ENCODE measurements around the gene BCL11B. TPM values are rescaled to one million over a fixed set of nuclear protein-coding genes. Genes with fewer than 3 reads are reported as not detected.

BCL11B gene
- total RNA-seq, 4 donors from 2014 or later = 0.21 to 0.78 (median 0.26) TPM

GRCh38 chr14:99176156-99176945, 95.6 kb downstream of the BCL11B start:
- H3K9me3 ChIP-seq = peaks cover 0 to 12% (median 0%) of the 10 kb centered on the region in 4 donors
- H3K27me3 ChIP-seq = no peaks in the 10 kb centered on the region
- H3K4me3 ChIP-seq = no peak overlapping the region
- no peaks in the 10 kb centered on the region for H3K36me3 ChIP-seq
- peaks cover 0 to 12% (median 0%) of the 10 kb centered on the region in 4 donors for H3K4me1 ChIP-seq
- no peak overlapping the region for H3K27ac ChIP-seq
- TF ChIP-seq EP300 (IDR thresholded peaks at IDR 0.05) = no peak
- TF ChIP-seq CTCF (IDR thresholded peaks at IDR 0.05) = no peak
- no peak for TF ChIP-seq POLR2A (IDR thresholded peaks at IDR 0.05)
- no peak for DNase-seq (ENCODE audit: low spot score in 2 of 2)
- WGBS, 2 donors = 92 to 93% methylated on average over 33 of the region's 33 CpGs

- no peak overlapping the region for H3K27ac ChIP-seq
- no peak overlapping the region for H3K4me3 ChIP-seq
- H3K27me3 ChIP-seq = no peaks in the 10 kb centered on the region
- TF ChIP-seq EP300 (IDR thresholded peaks at IDR 0.05) = no peak
- no peak for TF ChIP-seq CTCF (IDR thresholded peaks at IDR 0.05)
- no peak for TF ChIP-seq POLR2A (IDR thresholded peaks at IDR 0.05)
- peaks cover 0 to 12% (median 0%) of the 10 kb centered on the region in 4 donors for H3K4me1 ChIP-seq
- peaks cover 0 to 12% (median 0%) of the 10 kb centered on the region in 4 donors for H3K9me3 ChIP-seq
- 97% methylated on average over 93 to 95 of the region's 95 CpGs for WGBS, 2 donors
- H3K36me3 ChIP-seq = no peaks in the 10 kb centered on the region
- no peak for DNase-seq (ENCODE audit: low spot score in 2 of 2)
Measured at GRCh38 chr14:99175331-99176155, 96.5 kb downstream of the BCL11B start.

DNA sequence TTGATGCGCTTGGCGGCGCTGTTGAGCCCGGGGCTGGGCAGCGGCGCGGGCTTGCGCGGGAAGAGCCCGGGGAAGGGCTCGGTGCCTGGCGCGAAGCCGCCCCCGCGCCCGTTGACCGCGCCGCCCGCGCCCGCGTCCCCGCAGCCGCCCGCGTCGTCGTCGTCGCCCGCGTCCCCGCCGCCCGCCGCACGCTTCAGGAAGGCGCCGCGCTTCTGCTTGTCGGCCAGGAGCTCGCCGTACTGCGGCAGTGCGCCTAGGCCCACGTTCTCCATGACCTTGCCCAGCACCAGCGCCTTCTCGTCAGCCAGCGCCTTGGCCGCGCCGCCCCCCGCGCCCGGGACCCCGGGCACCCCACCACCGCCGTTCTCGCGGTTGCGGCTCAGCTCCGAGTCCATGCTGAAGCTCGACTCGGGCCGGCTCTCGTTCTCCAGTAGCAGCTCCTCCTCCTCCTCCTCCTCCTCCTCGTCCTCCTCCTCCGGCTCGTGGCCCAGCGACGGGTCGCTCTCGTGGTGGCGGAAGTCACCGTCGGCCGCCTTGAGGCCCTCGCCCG, 97.2 kb downstream of the BCL11B start:
- Histone ChIP-seq H3K4me3 (no peak overlapping the region), H3K4me1 (peaks cover 0 to 12% (median 0%) of the 10 kb centered on the region in 4 donors), H3K9me3 (peaks cover 0 to 12% (median 0%) of the 10 kb centered on the region in 4 donors), H3K27me3 (no peaks in the 10 kb centered on the region), H3K36me3 (no peaks in the 10 kb centered on the region), H3K27ac (no peak overlapping the region)
- 94 to 97% methylated on average over 81 of the region's 81 CpGs for WGBS, 2 donors
- TF ChIP-seq EP300 (IDR thresholded peaks at IDR 0.05) = no peak
- no peak for TF ChIP-seq POLR2A (IDR thresholded peaks at IDR 0.05)
- no peak for TF ChIP-seq CTCF (IDR thresholded peaks at IDR 0.05)
- no peak for DNase-seq (ENCODE audit: low spot score in 2 of 2)

GRCh38 chr14:99174081-99174769, 97.8 kb downstream of the BCL11B start:
- no peak overlapping the region for H3K4me3 ChIP-seq

More at GRCh38 chr14:99174081-99174769, 97.8 kb downstream of the BCL11B start:
- TF ChIP-seq POLR2A (IDR thresholded peaks at IDR 0.05) (no peak), CTCF (IDR thresholded peaks at IDR 0.05) (no peak), EP300 (IDR thresholded peaks at IDR 0.05) (no peak)
- no peak for DNase-seq (ENCODE audit: low spot score in 2 of 2)
- Histone ChIP-seq H3K4me1 (peaks cover 0 to 12% (median 0%) of the 10 kb centered on the region in 4 donors), H3K36me3 (no peaks in the 10 kb centered on the region), H3K9me3 (peaks cover 0 to 12% (median 0%) of the 10 kb centered on the region in 4 donors), H3K27me3 (no peaks in the 10 kb centered on the region), H3K27ac (no peak overlapping the region)
- 95 to 97% methylated on average over 61 to 79 of the region's 79 CpGs for WGBS, 2 donors

Data from tibial nerve (tissue), 4 donors.